HG03095 (cell line): ENCODE results near the gene KLF9.

ENCODE experiments used
- ATAC-seq: cut with Tn5 transposase; IDR thresholded peaks from one replicate; pipeline ENCODE4 v1.9.1; 2021; ENCODE audit warnings: moderate library complexity; ENCODE audit not compliant: unreplicated experiment

The KLF9 gene

DNA sequence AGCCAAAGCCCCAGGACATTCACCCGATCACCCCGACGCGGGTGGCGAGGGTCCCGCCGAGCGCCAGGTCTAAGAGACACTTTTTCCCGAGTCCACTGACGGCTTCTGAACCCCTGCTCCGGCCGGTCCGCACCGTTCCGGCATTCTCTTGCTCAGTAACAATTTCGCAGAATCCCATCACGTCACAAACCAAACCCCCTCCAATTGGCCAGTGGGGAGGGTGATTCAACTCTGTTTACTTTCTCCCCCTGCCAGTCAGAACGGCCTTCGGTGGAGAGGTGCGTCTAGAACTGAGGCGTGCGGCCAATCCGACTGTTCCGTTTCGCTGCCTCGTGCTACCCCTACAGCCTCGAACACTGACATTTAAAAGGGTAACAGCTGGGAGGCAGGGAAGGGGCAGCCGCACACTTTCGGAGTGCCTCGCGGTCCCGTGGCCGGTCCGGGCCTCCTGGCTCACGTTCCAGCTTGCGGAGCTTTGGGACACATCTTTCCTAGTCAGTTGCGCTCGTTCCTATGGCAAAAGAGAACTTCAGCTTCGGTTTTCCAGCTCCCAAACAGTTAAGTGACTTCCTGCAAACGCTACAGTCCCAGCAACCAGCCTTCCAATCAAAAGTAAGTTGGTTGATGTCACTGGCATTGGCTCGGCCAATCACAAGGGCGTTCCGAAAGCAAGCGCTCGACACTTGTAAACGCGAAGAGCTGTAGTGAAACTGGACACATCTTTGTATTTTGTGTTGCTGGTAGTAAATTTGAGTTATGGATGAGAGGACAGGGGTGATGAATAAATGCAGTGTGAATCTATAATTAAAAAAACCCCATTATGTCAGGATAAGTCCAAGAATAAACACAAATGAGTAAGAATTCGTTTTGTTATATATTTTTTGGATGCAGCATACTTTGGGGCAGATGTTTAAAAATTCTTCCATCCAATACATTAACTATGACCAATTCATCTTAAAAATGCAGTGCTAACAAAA is at the start of gene KLF9:
Gene KLF9, minus strand, starts transcription at position 859 of the 977 bp plus-strand sequence. CDS start 1,294 bp downstream, outside the sequence.
- peak; percentile 62 for ATAC-seq

DNA sequence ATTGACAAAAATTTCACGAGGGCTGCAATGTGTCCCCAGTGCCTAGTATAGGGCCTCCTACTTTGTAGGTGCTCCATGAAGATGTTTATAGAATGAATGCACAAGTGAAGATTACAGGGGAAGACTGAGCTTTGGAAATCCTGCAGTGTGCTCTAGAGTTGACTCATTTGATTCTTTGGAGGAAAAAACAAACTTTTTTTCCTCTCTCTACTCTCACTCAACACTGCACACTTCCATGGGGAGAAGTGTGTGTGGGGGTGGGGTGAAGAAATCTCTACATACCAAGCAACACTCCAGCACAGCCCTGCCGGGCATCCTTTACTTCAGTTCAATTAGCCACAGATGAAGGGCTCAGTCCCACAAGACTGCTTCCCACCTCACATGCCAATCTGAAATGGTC is 49.4 kb upstream of the KLF9 start:
- ATAC-seq = no peak

- no peak for ATAC-seq
These were observed 47.8 kb upstream of the KLF9 start for GRCh38 chr9:70462300-70462699.

GRCh38 chr9:70457235-70457634 is 42.8 kb upstream of the KLF9 start:
- no peak for ATAC-seq

DNA sequence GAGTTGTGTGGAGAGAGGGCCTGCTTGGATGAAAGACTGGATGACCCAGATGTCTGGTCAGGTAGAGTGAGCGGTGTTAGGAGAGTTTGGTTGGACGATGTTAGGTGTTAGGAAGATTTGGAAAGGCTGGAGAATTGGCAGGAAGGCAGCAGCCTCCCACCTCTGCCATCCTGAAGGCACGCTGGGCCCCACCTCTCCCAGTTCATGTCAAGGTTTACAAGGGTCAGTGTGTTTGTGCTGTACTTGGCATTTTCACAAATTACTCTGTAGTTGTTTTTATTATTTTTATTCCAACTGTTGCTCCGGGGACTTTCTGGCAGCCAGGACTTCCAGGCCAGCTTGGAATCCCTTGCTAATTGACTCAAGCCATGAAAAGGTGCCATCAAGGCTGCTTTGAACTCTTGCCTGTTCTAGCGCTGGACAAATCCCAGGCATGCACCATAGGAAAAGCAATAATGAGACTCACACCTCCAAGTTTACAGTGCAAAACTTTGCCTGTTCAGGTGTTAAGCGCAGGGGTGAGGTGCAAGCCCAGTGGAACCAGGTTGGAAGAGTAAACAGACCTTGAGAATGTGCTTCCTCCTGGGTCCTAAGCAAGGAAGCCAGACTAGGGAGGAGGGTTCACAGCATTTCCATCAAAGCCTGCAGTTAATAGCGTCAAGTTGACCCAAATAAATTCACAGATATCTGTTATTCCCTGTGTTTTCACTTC is 41.7 kb upstream of the KLF9 start:
- no peak for ATAC-seq

DNA sequence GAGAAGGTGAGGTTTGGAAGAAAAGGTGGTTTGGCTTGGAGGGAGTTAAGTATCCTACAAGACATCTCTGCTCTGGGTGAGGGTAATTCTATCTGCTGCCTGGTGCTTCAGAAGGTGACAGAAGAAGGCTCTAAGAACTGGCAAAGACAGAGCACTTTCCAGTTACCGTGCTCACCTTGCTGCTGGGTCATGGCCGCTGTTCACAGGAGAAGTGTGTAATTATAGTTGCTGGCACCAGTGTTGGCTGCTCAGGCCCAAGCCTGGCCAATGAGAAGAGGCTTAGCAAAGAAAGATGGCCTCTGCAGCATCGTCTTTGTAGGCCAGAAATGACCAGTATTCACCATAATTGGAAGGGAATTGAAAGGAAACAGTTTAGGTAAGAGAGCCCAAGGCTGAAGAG is 37.9 kb upstream of the KLF9 start:
- ATAC-seq = no peak

- no peak for ATAC-seq
These were observed 37.3 kb upstream of the KLF9 start for GRCh38 chr9:70451765-70452164.

DNA sequence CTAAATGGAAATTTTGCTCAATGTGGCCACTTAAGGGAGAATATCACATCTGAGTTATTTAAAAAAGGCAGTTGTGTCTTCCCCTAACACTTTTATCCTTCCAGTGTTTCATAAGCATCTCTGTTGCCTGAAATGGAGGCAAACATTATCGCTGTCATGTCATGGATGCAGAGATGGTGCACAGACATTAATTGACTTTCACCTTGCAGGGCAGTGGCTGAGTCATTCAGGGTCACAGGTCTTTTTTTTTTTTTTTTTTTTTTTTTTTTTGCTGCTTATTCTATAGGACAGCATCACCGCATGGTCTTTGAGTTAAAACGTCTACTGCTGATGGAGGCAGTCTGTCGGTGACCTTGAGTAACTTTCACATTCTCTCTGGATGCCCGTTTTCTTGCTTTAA is 36.3 kb upstream of the KLF9 start:
- no peak for ATAC-seq

DNA sequence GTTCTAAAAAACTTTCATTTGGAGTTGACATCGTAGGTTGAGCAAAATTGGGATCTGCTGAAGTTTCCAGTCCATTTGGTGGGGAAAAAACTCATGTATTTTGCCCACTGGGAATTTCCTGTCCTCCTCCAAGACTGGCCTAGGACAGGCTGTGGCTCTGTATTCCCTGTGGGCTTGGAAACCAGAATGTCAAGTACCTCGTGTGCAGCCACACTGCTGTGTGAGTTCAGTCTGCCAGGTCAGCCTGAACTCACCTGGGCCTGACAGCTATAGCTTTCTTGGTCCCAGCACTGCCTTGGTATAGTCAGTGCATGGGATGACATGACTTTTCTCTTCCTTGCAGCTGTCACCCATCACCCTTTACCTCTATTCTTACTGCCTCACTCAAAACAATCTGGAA is 35.0 kb upstream of the KLF9 start:
- no peak for ATAC-seq

- ATAC-seq = no peak
These were observed 34.5 kb upstream of the KLF9 start for GRCh38 chr9:70448919-70449318.

DNA sequence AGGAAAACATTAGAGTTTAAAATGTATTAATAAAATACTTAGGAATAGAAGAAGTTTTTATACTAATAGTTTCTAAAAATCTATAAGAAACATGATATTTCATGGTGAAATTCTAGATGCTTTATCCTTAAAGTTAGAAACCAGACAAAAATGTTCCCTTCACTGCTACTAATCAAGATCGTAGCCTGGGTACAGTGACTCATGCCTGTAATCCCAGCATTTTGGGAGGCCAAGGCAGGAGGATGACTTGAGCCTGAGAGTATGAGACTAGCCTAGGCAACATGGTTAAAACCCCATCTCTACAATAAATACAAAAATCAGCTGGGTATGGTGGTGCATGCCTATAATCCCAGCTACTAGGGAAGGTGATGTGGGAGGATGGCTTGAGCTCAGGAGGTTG is 30.4 kb upstream of the KLF9 start:
- no peak for ATAC-seq

DNA sequence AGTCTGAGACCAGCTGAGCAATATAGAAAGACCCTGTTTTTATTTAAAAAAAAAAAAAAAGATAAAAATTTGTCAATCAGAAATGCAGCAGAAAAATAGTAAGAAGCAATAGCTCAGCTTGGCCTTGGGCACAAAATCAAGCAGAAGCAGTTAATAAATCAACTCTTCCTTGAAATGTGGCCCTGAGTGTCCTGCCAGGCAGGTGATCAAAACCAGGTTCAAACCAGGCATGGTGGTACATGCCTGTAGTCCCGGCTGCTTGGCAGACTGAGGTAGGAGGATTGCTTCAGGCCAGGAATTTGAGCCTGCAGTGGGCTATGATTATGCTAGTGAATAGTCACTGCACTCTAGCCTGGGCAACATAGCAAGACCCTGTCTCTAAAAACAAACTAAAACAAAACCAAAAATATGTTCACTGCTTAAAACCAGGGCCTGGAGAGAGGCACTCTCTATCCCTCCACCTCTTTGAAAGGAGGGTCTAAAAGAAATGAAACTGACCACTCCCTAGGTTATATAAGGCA is 27.9 kb upstream of the KLF9 start:
- ATAC-seq = no peak

DNA sequence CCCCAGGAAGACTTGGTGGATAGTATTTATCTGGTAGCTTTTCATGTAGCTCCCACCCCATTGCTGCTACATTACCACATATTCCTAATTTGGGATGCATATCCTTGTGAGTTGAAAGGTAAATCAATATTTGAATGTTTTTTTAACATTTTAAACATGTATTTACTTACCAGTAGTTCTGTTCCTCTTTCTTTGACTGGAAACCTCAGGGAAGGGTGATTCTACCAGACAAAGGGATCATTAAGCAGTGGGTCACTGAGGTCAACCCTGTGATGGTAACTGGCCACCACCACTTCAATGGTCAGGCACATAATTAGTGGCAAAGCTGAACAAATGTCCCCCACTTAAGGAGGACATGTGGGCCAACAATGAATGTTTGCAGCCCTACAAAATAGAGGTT is 27.2 kb upstream of the KLF9 start:
- ATAC-seq = no peak

GRCh38 chr9:70439991-70440706 is 25.7 kb upstream of the KLF9 start:
- no peak for ATAC-seq

- ATAC-seq = no peak
These were observed 24.0 kb upstream of the KLF9 start for GRCh38 chr9:70438341-70438928.

- no peak for ATAC-seq
These were observed 21.5 kb upstream of the KLF9 start for GRCh38 chr9:70435948-70436347.

DNA sequence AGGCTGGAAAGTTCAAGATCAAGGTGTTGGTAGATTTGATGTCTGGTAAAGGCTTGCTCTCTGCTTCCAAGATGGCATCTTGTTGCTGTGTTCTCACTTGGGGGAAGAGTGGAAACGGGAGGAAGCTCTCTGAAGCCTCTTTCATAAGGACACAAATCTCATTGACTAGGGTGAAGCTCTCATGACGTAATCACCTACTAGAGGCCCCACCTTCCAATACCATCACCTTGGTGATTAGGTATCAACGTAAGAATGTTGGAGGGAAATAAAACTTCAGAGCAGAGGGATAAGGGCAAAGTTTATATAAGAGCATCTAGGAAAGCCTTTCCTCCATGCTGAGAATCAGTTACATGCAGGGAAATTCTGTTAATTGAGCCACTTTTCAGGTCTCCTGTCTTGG is 15.4 kb upstream of the KLF9 start:
- no peak for ATAC-seq

DNA sequence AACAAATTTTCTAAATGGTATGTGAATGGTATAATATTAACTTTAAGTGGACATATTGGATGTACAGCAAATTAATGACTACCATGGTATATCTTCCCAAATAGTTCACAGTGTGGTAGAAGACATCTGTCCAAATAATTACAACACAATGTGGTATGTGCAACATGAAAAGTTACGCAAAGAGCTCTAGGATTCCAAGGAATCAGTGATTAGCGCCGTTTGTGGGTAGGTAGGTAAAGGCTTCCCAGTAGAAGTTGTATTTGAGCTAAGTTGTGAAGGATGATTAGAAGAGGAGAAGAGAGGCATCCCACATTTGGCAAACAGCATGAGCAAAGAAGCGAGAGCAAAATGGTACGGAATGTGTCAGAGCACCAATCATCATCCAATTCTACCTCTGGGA is 14.3 kb upstream of the KLF9 start:
- ATAC-seq = no peak

GRCh38 chr9:70427161-70427945 is 12.9 kb upstream of the KLF9 start:
- no peak for ATAC-seq

DNA sequence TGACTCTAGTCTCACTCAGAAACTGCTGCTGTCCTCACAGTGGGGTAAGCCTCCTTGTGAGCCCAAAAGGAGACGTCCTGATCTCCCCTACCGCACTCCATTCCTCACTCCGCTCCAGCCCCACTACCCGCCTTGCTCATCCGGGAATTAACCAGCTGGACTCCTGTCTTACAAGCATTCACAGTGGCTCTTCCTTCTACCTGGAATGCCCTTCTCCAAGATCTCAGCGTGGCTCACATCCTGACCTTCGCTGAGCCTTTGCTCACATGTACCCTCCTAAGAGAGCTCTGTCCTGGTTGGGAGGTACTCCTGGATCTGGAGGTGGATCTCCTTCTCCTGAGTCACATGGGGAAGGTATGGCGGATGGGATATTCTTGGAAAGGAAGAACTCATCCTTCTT is 10.7 kb upstream of the KLF9 start:
- ATAC-seq = no peak
